Frontal cortex (tissue), 4 donors: ENCODE data around the gene OTOL1. TPM values are rescaled to one million over a fixed set of nuclear protein-coding genes. Genes with fewer than 3 reads are reported as not detected.

ENCODE experiments used
- DNase-seq, 2 donors: peaks; one replicate each; pipeline ENCODE4 v3.0.0; 2012; ENCODE audit warnings: low spot score in 2 of 2
- FAIRE-seq: peaks from 2 replicates; lab custom pipeline; 2012; peaks lifted over from hg19 to GRCh38; lab: Jason Lieb, UNC
- total RNA-seq: library from RNA; depleted of rRNA; stranded (reverse); fragments of >200 nt; gene quantifications from one replicate; pipeline ENCODE4 v1.2.3, GENCODE V29; 2014
- donor health status: control.
- donor health status: control.
- donor health status: control.

Gene OTOL1
- total RNA-seq, 1 donor from 2014 or later, result 0.41 TPM

DNA sequence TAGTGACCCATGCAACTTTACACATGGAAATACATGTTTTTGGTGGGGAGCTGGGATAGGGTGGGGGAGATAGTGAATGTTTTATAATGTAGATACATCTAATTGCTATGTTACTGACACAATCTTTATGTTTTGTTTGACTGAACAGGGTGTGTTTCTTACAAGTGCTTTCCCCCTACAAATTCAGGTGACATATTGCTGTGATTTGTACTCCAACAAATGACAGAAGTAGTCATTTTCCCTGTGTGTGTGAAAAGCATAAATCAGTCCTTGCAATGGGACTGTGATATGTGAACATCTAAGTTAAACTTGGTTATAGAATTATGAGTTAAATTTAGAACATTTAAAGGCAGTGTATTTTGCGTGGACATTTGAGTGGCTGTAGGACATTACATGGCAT is 27.3 kb downstream of the OTOL1 start:
- FAIRE-seq, result no peak
- DNase-seq, result no peak

DNA sequence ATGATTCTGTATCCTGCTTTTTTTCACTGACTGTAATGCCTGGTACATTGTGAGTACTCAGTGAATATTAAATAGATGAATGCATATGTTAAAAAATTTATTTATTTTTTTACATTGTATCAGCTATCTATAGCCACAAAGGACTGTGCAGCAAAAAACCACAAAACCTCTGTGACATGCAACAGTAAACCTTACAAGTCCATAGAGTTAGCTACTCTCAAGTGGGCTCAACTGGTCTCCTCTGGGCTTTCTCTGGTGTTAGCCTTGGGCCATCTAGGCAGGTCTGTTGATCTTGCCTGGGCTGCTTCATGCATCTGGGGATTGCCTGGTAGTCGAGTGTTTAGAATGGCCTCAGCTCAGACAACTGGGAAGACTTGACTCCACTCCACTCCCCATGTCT is 35.3 kb downstream of the OTOL1 start:
- DNase-seq, result no peak
- no peak for FAIRE-seq

DNA sequence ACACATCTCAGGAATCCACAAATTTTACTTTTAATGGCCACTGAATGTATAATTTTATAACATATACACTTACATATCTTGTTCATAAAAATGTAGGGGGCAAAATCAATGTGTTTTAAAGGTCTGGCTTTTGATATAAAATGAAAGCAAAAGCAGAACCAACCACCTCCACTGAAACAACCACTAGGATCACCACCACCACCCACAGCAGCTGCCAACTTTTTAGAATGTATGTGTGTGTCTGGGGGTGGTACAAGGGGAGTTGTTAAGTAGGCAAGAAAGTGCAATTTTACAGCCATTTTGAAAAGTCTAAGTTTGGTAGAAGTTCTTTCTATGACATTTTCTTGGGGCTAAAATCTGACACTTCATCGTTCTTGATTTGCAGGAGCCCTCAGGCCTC is 44.0 kb downstream of the OTOL1 start:
- no peak for FAIRE-seq
- DNase-seq, result no peak

GRCh38 chr3:161545824-161546223 is 49.2 kb downstream of the OTOL1 start:
- FAIRE-seq (no peak), DNase-seq (no peak)

DNA sequence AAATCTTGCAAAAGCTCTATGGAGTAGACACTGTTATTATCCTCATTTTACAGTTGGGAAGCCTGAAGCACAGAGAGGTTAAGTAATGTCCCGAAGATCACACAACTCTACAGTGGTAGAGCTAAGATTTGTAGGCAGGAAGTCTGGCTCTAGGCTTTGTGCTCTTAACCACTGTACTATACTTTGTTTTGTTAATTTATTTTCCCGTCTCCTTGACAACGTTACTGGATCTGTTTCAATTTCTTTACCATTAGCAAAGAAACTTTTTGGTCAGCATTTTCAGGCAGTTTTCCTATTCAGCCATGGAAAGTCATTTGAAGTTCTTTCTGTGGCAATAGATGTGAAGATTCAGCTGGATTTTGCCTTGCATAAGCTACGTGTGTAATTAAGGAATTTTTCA is 51.7 kb downstream of the OTOL1 start:
- DNase-seq (no peak), FAIRE-seq (no peak)

GRCh38 chr3:161549261-161549660 is 52.7 kb downstream of the OTOL1 start:
- FAIRE-seq, result no peak
- DNase-seq, result no peak

GRCh38 chr3:161550491-161551195 is 54.0 kb downstream of the OTOL1 start:
- DNase-seq (no peak), FAIRE-seq (no peak)

GRCh38 chr3:161551697-161552096 is 55.1 kb downstream of the OTOL1 start:
- FAIRE-seq, result no peak
- no peak for DNase-seq

DNA sequence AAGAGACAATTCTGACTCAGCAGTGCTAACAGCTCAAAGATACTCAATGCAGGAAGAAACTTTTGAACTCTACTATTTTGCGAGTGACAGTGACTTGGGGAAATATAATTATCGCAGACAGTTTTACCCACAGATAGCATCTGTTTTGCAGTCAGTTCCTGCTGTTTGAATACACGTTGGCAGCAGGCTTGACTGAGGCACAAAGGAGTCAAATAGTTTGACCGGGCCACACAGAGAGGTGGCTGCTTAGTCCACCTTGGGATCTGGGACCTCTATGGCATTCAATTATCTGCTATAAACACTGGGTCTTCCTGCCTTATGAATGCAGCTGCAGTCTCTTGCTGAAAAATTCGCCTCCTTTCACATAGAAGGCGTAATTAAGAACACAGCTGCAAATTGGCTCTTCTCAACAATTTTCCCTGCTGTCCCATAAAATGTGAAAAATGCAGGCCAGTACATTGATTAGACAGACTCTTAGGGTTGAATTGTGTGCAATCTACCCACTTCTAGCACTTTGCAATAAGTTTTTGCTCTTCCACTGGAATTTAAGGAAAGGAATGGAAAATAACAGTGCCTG is 56.5 kb downstream of the OTOL1 start:
- no peak for FAIRE-seq
- no peak for DNase-seq

Other genes with a start within 250 kb of the OTOL1 start
- 3.3 TPM for gene SPTSSB, start 125.3 kb upstream of the OTOL1 start, total RNA-seq